PC-3 (cell line): ENCODE data around the gene SPSB1. TPM values are rescaled to one million over a fixed set of nuclear protein-coding genes. Genes with fewer than 3 reads are reported as not detected.

Source experiments
- ATAC-seq: fragments of 200-7000 bp; cut with Tn5 transposase; 2 replicates; pipeline ENCODE4 v1.9.1; 2020; ENCODE audit warnings: mild to moderate bottlenecking, moderate library complexity
- BruUV-seq: library from RNA; stranded (reverse); fragments of 400-500 nt; replicated peaks from 2 replicates; lab custom pipeline; 2021; lab: Mats Ljungman, UMichigan
- CTCF ChIA-PET: fragments of 300-600 bp; sonication (Branson Sonifier 250); formaldehyde crosslinking; loops from one replicate; lab custom pipeline; 2022; ENCODE audit warnings: antibody characterized with exemption; lab: Charles Lee
- POLR2A ChIA-PET: fragments of 300-600 bp; sonication (Branson Sonifier 250); formaldehyde crosslinking; loops from one replicate; lab custom pipeline; 2022; ENCODE audit warnings: antibody characterized with exemption; ENCODE audit not compliant: unreplicated experiment; lab: Charles Lee
- DNase-seq: peaks from one replicate; pipeline ENCODE4 v3.0.0-alpha.2; 2015
- H2AFZ ChIP-seq: fragments of 300-600 bp; sonication (generic); 2 replicates; pipeline ENCODE4 v1.6.0; 2016; ENCODE audit warnings: antibody characterized with exemption, low read length
- H3F3A ChIP-seq: fragments of 300-600 bp; sonication (generic); one replicate; pipeline ENCODE4 v1.6.0; 2017; ENCODE audit warnings: antibody characterized with exemption, low read length, control low read depth, mild to moderate bottlenecking; ENCODE audit not compliant: unreplicated experiment
- H3K27ac ChIP-seq: fragments of 300-600 bp; sonication (generic); 2 replicates; pipeline ENCODE4 v1.5.1; 2016; ENCODE audit warnings: mild to moderate bottlenecking, low read length
- H3K27me3 ChIP-seq: fragments of 300-600 bp; sonication (generic); 2 replicates; pipeline ENCODE4 v1.6.1; 2016; ENCODE audit warnings: low read length, mixed read lengths
- H3K36me3 ChIP-seq: fragments of 300-600 bp; sonication (generic); 2 replicates; pipeline ENCODE4 v1.6.1; 2016; ENCODE audit warnings: low read depth, mixed run types, low read length, mixed read lengths
- H3K4me1 ChIP-seq: fragments of 300-600 bp; sonication (generic); 2 replicates; pipeline ENCODE4 v1.5.1; 2016; ENCODE audit warnings: low read length; ENCODE audit not compliant: insufficient read depth
- H3K4me2 ChIP-seq: fragments of 300-600 bp; sonication (generic); 2 replicates; pipeline ENCODE4 v1.6.0; 2016; ENCODE audit warnings: low read length
- H3K4me3 ChIP-seq: fragments of 300-600 bp; sonication (generic); 2 replicates; pipeline ENCODE4 v1.5.1; 2016; ENCODE audit warnings: mild to moderate bottlenecking, low read length, mixed read lengths
- H3K79me2 ChIP-seq: fragments of 300-600 bp; sonication (generic); 2 replicates; pipeline ENCODE4 v1.6.1; 2017; ENCODE audit warnings: low read length, mixed read lengths
- H3K9ac ChIP-seq: fragments of 300-600 bp; sonication (generic); 2 replicates; pipeline ENCODE4 v1.6.0; 2016; ENCODE audit warnings: mild to moderate bottlenecking, low read length
- H3K9me2 ChIP-seq: fragments of 300-600 bp; sonication (generic); replicated peaks from 2 replicates; pipeline ENCODE4 v1.6.1; 2016; ENCODE audit warnings: mixed run types, low read length, mixed read lengths
- H3K9me3 ChIP-seq: fragments of 300-600 bp; sonication (generic); 2 replicates; pipeline ENCODE4 v1.6.1; 2016; ENCODE audit warnings: low read length, mixed read lengths
- H4K20me1 ChIP-seq: fragments of 300-600 bp; sonication (generic); 2 replicates; pipeline ENCODE4 v1.6.1; 2016; ENCODE audit warnings: low read length, mixed read lengths
- EZH2 ChIP-seq: fragments of 300-600 bp; sonication (generic); IDR thresholded peaks from one replicate; pipeline ENCODE4 v1.6.1; 2017; ENCODE audit warnings: antibody characterized with exemption, mild to moderate bottlenecking, low read length; ENCODE audit not compliant: unreplicated experiment
- EZH2phosphoT487 ChIP-seq: fragments of 300-600 bp; sonication (generic); IDR thresholded peaks from 2 replicates; pipeline ENCODE4 v1.6.1; 2018; ENCODE audit warnings: mild to moderate bottlenecking, antibody characterized with exemption, low read length, borderline replicate concordance
- intact Hi-C: fragments of 100-400 bp; cut with micrococcal nuclease; formaldehyde crosslinking; loops from 2 replicates; pipeline ENCODE4 v1.9.0; 2023
- total RNA-seq: library from RNA; depleted of rRNA; stranded (reverse); fragments of >200 nt; gene quantifications from 2 replicates; pipeline ENCODE4 v1.2.3, GENCODE V29; 2014
- TF ChIP-seq, protein P1 (sequence below): fragments of 300-600 bp; sonication (generic); conservative IDR thresholded peaks from 2 replicates; pipeline ENCODE4 v1.5.1; 2017; ENCODE audit warnings: antibody characterized with exemption, low read depth, mild to moderate bottlenecking, low read length

Gene SPSB1
- total RNA-seq, 1 experiment from 2014 or later, result 18.1 TPM

DNA sequence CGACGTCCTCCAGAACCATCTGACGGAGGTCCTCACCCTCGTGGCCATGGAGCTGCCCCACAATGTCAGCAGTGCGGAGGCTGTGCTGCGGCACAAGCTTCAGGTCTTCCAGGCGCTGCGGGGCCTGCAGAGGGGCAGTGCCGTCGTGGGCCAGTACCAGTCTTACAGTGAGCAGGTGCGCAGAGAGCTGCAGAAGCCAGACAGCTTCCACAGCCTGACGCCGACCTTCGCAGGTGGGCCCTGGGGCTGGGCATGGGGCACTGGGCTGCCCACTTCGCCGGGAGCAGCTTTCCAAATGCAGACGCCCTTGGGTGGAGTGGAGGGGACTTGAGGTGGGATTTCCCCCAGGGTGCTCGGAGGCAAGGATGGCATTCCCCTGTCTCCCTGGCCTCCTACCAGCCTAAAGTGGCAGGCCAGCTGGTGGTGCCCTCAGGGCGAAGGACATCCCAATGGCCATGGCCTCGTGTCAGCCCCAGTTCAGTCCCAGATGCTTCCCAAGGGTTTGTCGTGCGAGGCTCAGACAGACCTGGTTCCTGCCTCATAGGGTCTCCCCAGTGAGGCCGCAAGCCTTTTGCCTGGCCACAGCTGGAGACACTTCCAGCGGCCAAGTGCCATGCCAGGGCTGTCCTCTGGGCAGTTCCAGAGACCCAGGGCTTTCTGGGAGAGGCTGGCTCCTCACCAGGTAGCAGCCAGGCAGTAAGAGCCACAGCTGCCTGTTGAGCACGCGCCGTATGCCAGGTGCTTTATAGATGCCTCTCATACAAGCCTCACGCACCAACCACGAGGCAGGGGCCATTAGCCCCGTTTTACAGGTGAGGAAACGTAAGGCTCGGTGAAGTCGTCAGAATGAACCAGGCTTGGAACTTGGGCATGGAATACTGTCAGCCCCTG lies 30.4 kb upstream of the SPSB1 start:
- Histone ChIP-seq H4K20me1 (no peaks in the 10 kb centered on the region), H3K9ac (no peak overlapping the region), H3K4me2 (no peak overlapping the region), H3K9me3 (no peaks in the 10 kb centered on the region; the same call in 1 of the 2 replicates), H3K79me2 (no peaks in the 10 kb centered on the region), H3K27me3 (no peaks in the 10 kb centered on the region), H3K4me3 (no peak overlapping the region), H3F3A (no peaks in the 10 kb centered on the region), H2AFZ (no peak overlapping the region), H3K9me2 (no peaks in the 10 kb centered on the region), H3K36me3 (no peaks in the 10 kb centered on the region; the same call in 1 of the 2 replicates), H3K4me1 (no peaks in the 10 kb centered on the region), H3K27ac (no peak overlapping the region)
- DNase-seq (no peak), ATAC-seq (no peak)
- TF ChIP-seq, protein P1, sequence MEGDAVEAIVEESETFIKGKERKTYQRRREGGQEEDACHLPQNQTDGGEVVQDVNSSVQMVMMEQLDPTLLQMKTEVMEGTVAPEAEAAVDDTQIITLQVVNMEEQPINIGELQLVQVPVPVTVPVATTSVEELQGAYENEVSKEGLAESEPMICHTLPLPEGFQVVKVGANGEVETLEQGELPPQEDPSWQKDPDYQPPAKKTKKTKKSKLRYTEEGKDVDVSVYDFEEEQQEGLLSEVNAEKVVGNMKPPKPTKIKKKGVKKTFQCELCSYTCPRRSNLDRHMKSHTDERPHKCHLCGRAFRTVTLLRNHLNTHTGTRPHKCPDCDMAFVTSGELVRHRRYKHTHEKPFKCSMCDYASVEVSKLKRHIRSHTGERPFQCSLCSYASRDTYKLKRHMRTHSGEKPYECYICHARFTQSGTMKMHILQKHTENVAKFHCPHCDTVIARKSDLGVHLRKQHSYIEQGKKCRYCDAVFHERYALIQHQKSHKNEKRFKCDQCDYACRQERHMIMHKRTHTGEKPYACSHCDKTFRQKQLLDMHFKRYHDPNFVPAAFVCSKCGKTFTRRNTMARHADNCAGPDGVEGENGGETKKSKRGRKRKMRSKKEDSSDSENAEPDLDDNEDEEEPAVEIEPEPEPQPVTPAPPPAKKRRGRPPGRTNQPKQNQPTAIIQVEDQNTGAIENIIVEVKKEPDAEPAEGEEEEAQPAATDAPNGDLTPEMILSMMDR, result no peak
- TF ChIP-seq EZH2 (no peak), EZH2phosphoT487 (no peak)
- intact Hi-C loops, result no loop called here
- ChIA-PET CTCF (no interaction called here), POLR2A (no interaction called here)
- no TSS peak for BruUV-seq

DNA sequence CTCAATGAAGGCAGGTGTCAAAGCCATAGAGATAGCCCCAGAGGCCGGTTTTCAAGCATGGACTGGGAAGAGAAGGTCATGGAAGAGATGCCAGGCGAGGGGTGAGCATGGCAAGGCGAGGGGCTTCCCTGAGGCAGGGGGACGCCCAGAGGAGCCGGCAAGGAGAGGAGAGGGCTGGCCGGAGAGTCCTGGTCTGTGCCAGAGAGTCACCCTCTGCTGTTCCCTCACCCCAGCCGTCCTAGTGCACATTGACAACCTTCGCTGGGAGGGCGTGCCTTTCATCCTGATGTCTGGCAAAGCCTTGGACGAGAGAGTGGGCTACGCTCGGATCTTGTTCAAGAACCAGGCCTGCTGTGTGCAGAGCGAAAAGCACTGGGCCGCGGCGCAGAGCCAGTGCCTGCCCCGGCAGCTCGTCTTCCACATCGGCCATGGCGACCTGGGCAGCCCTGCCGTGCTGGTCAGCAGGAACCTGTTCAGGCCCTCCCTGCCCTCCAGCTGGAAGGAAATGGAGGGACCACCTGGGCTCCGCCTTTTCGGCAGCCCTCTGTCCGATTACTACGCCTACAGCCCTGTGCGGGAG lies 29.3 kb upstream of the SPSB1 start:
- Histone ChIP-seq H3K4me3 (no peak overlapping the region), H3K27ac (no peak overlapping the region), H3K9ac (no peak overlapping the region), H4K20me1 (no peaks in the 10 kb centered on the region), H3K79me2 (no peaks in the 10 kb centered on the region), H3F3A (no peaks in the 10 kb centered on the region), H3K4me2 (no peak overlapping the region), H3K4me1 (no peaks in the 10 kb centered on the region), H3K27me3 (no peaks in the 10 kb centered on the region), H3K9me3 (no peaks in the 10 kb centered on the region; the same call in 1 of the 2 replicates), H2AFZ (no peak overlapping the region), H3K9me2 (no peaks in the 10 kb centered on the region), H3K36me3 (no peaks in the 10 kb centered on the region; the same call in 1 of the 2 replicates)
- no peak for TF ChIP-seq EZH2phosphoT487
- no peak for TF ChIP-seq EZH2
- TF ChIP-seq, protein P1, result no peak
- intact Hi-C loops, result no loop called here
- ChIA-PET POLR2A (no interaction called here), CTCF (no interaction called here)
- no peak for DNase-seq
- no TSS peak for BruUV-seq
- ATAC-seq, result no peak
